IMR-90 (cell line): ENCODE data around the gene SREK1. TPM values are rescaled to one million over a fixed set of nuclear protein-coding genes. Genes with fewer than 3 reads are reported as not detected.

Source experiments
- ATAC-seq: fragments of 200-7000 bp; cut with Tn5 transposase; 2 replicates; pipeline ENCODE4 v1.9.1; 2020; ENCODE audit warnings: low read depth, mild to moderate bottlenecking, moderate library complexity
- BruUV-seq: library from RNA; stranded (reverse); fragments of 400-500 nt; replicated peaks from 2 replicates; lab custom pipeline; 2021; lab: Mats Ljungman, UMichigan
- CTCF ChIA-PET: fragments of 300-600 bp; formaldehyde crosslinking; extraction: SDS; loops from one replicate; lab custom pipeline; 2021; ENCODE audit warnings: antibody characterized with exemption; lab: Yijun Ruan, JAX
- POLR2A ChIA-PET: fragments of 300-600 bp; sonication (Branson Sonifier 250); formaldehyde crosslinking; loops from one replicate; lab custom pipeline; 2022; ENCODE audit warnings: antibody characterized with exemption; ENCODE audit not compliant: unreplicated experiment; lab: Charles Lee
- DNase-seq: peaks from one replicate; pipeline ENCODE4 v3.0.0; 2013
- H2AFZ ChIP-seq: replicated peaks from 2 replicates; pipeline ENCODE3; 2013; ENCODE audit warnings: low read length, mild to moderate bottlenecking; ENCODE audit not compliant: poor library complexity
- H2AK5ac ChIP-seq: 2 replicates; pipeline ENCODE4 v1.6.1; 2013; ENCODE audit warnings: low read depth, low read length, inconsistent platforms
- H2AK9ac ChIP-seq: replicated peaks from 2 replicates; pipeline ENCODE3; 2013; ENCODE audit warnings: mild to moderate bottlenecking, low read depth, low read length, moderate library complexity; ENCODE audit not compliant: poor library complexity
- H2BK120ac ChIP-seq: 2 replicates; pipeline ENCODE4 v1.6.1; 2013; ENCODE audit warnings: low read depth, low read length, inconsistent platforms
- H2BK15ac ChIP-seq: 3 replicates; pipeline ENCODE4 v1.6.1; 2013; ENCODE audit warnings: low read depth, low read length, inconsistent platforms
- H2BK20ac ChIP-seq: 2 replicates; pipeline ENCODE4 v1.6.1; 2013; ENCODE audit warnings: low read depth, mild to moderate bottlenecking, inconsistent platforms, low read length, moderate library complexity
- H2BK5ac ChIP-seq: 2 replicates; pipeline ENCODE4 v1.6.1; 2013; ENCODE audit warnings: mild to moderate bottlenecking, low read depth, low read length, inconsistent platforms; ENCODE audit not compliant: poor library complexity, severe bottlenecking
- H3K14ac ChIP-seq: replicated peaks from 2 replicates; pipeline ENCODE4 v1.6.1; 2013; ENCODE audit warnings: low read depth, low read length, inconsistent platforms
- H3K18ac ChIP-seq: 2 replicates; pipeline ENCODE4 v1.6.1; 2013; ENCODE audit warnings: low read depth, low read length, control low read depth
- H3K23ac ChIP-seq: 2 replicates; pipeline ENCODE4 v1.6.1; 2013; ENCODE audit warnings: low read depth, low read length, inconsistent platforms
- H3K27ac ChIP-seq: 2 replicates; pipeline ENCODE4 v1.5.1; 2013; ENCODE audit warnings: mild to moderate bottlenecking, control low read depth, low read length; ENCODE audit not compliant: insufficient read depth
- H3K27me3 ChIP-seq: 2 replicates; pipeline ENCODE4 v1.6.1; 2013; ENCODE audit warnings: low read length; ENCODE audit not compliant: control insufficient read depth, insufficient read depth
- H3K36me3 ChIP-seq: 2 replicates; pipeline ENCODE4 v1.6.1; 2013; ENCODE audit warnings: low read length, mixed read lengths; ENCODE audit not compliant: control insufficient read depth, insufficient read depth
- H3K4ac ChIP-seq: 2 replicates; pipeline ENCODE4 v1.6.1; 2013; ENCODE audit warnings: low read depth, low read length, inconsistent platforms
- H3K4me1 ChIP-seq: 2 replicates; pipeline ENCODE4 v1.6.1; 2013; ENCODE audit warnings: low read length, mixed read lengths; ENCODE audit not compliant: control insufficient read depth, insufficient read depth
- H3K4me2 ChIP-seq: 2 replicates; pipeline ENCODE4 v1.6.1; 2013; ENCODE audit warnings: low read depth, mild to moderate bottlenecking, control low read depth, low read length, moderate library complexity
- H3K4me3 ChIP-seq: 2 replicates; pipeline ENCODE4 v1.5.1; 2013; ENCODE audit warnings: low read depth, mild to moderate bottlenecking, control low read depth, low read length, moderate library complexity; ENCODE audit not compliant: insufficient read depth
- H3K56ac ChIP-seq: 2 replicates; pipeline ENCODE4 v1.6.1; 2013; ENCODE audit warnings: low read length, inconsistent platforms; ENCODE audit not compliant: insufficient read depth; ENCODE audit errors: extremely low read depth
- H3K79me1 ChIP-seq, 2 experiments: 2 replicates each; pipeline ENCODE4 v1.6.1; 2013; ENCODE audit warnings: low read length in 2 of 2, inconsistent platforms in 1 of 2, low read depth in 1 of 2
- H3K9ac ChIP-seq: 2 replicates; pipeline ENCODE4 v1.6.1; 2013; ENCODE audit warnings: low read depth, low read length, control low read depth
- H3K9me1 ChIP-seq: 2 replicates; pipeline ENCODE4 v1.6.1; 2013; ENCODE audit warnings: low read length, inconsistent platforms; ENCODE audit not compliant: insufficient read depth
- H3K9me3 ChIP-seq: 2 replicates; pipeline ENCODE4 v1.6.1; 2013; ENCODE audit warnings: low read length; ENCODE audit not compliant: control insufficient read depth, insufficient read depth
- H4K20me1 ChIP-seq: 2 replicates; pipeline ENCODE4 v1.6.1; 2013; ENCODE audit warnings: low read length, inconsistent platforms; ENCODE audit not compliant: insufficient read depth
- H4K5ac ChIP-seq: 2 replicates; pipeline ENCODE4 v1.6.1; 2013; ENCODE audit warnings: mild to moderate bottlenecking, low read depth, low read length, control low read depth
- H4K8ac ChIP-seq, 2 experiments: 2 replicates each; pipeline ENCODE4 v1.6.1; 2013; ENCODE audit warnings: low read depth in 2 of 2, low read length in 2 of 2, control low read depth in 1 of 2, inconsistent platforms in 1 of 2
- H4K91ac ChIP-seq: 2 replicates; pipeline ENCODE4 v1.6.1; 2013; ENCODE audit warnings: low read depth, low read length, inconsistent platforms; ENCODE audit not compliant: insufficient read depth
- BHLHE40 ChIP-seq: fragments of 150-350 bp; IDR thresholded peaks from 2 replicates; pipeline ENCODE4 v1.6.1; 2016; ENCODE audit warnings: mild to moderate bottlenecking, low read depth, low read length
- CHD1 ChIP-seq: IDR thresholded peaks from 2 replicates; pipeline ENCODE4 v1.6.1; 2012; ENCODE audit warnings: low read depth, low read length, improper control_type of control experiment
- MAZ ChIP-seq: IDR thresholded peaks from 2 replicates; pipeline ENCODE4 v1.6.1; 2012; ENCODE audit warnings: low read depth, mild to moderate bottlenecking, low read length, improper control_type of control experiment, moderate library complexity, borderline replicate concordance
- MXI1 ChIP-seq: IDR thresholded peaks from 2 replicates; pipeline ENCODE4 v1.6.1; 2012; ENCODE audit warnings: low read depth, mild to moderate bottlenecking, low read length, moderate library complexity, borderline replicate concordance
- NFE2L2 ChIP-seq: fragments of 150-350 bp; IDR thresholded peaks from 2 replicates; pipeline ENCODE4 v1.6.1; 2016; ENCODE audit warnings: low read depth, mild to moderate bottlenecking, low read length
- POLR2A ChIP-seq: IDR thresholded peaks from 2 replicates; pipeline ENCODE4 v1.6.1; 2012; ENCODE audit warnings: mild to moderate bottlenecking, low read depth, low read length
- RFX5 ChIP-seq: IDR thresholded peaks from 2 replicates; pipeline ENCODE4 v1.8.0; 2012; ENCODE audit warnings: low read depth, mild to moderate bottlenecking, low read length, moderate library complexity
- USF2 ChIP-seq: fragments of 150-350 bp; IDR thresholded peaks from 2 replicates; pipeline ENCODE4 v1.6.1; 2017; ENCODE audit warnings: mild to moderate bottlenecking, antibody characterized with exemption, low read length, low read depth
- WGBS, 2 experiments: methylation state at CpG; one replicate each; pipeline versions ENCODE4 v1.1.5 to v1.1.7; 2013; ENCODE audit warnings: missing lambda C conversion rate in 2 of 2; ENCODE audit not compliant: insufficient read length in 1 of 2; ENCODE audit errors: extremely low coverage in 2 of 2; 5-methylcytosine and 5-hydroxymethylcytosine counted together
- dilution Hi-C: fragments of 300-500 bp; cut with HindIII; formaldehyde crosslinking; loops from one replicate; pipeline ENCODE4 v1.14.3; 2018; ENCODE audit warnings: low sequenced_read_pairs; ENCODE audit not compliant: unreplicated experiment
- in situ Hi-C: fragments of 300-500 bp; cut with MboI; formaldehyde crosslinking; loops from 3 replicates; pipeline ENCODE4 v1.14.3; 2019; ENCODE audit warnings: low sequenced_read_pairs, inconsistent platforms, mixed read lengths
- intact Hi-C: fragments of 100-400 bp; cut with micrococcal nuclease; formaldehyde crosslinking; loops from 2 replicates; pipeline ENCODE4 v1.10.0; 2022
- polyA plus RNA-seq, 3 experiments: library from polyadenylated mRNA; depleted of rRNA; stranded (reverse); fragments of >200 nt; gene quantifications; 2 replicates each; pipeline ENCODE4 v1.2.3, GENCODE V29; 2012; ENCODE audit warnings: low replicate concordance in 1 of 3
- total RNA-seq: library from RNA; depleted of rRNA; stranded (reverse); fragments of >200 nt; gene quantifications from 2 replicates; pipeline ENCODE4 v1.2.3, GENCODE V29; 2012

The SREK1 gene
- total and polyA plus RNA-seq, 2 of the 4 experiments (the other 2 are of a cell fraction), result 23.0 to 36.2 TPM

GRCh38 chr5:66178799-66179198 lies 34.7 kb downstream of the SREK1 start:
- in situ Hi-C loops, result no loop called here
- Histone ChIP-seq H4K5ac (no peak overlapping the region), H3K27ac (no peak overlapping the region), H2AK5ac (no peak overlapping the region), H3K4me1 (no peaks in the 10 kb centered on the region), H3K9ac (no peak overlapping the region), H3K4me3 (no peak overlapping the region), H3K4ac (no peak overlapping the region), H3K23ac (no peak overlapping the region), H4K8ac (no peak overlapping the region), H4K20me1 (no peaks in the 10 kb centered on the region), H3K27me3 (no peaks in the 10 kb centered on the region), H3K56ac (no peak overlapping the region), H4K91ac (no peak overlapping the region), H2AK9ac (no peak overlapping the region), H3K4me2 (no peak overlapping the region), H3K9me3 (no peaks in the 10 kb centered on the region), H2BK15ac (no peak overlapping the region), H2BK20ac (no peak overlapping the region), H3K36me3 (peaks cover 9% of the 10 kb centered on the region), H3K18ac (no peak overlapping the region), H3K79me1 (peaks cover 6 to 7% of the 10 kb centered on the region in 2 experiments; a peak in 2 of 4 replicates), H2BK5ac (no peak overlapping the region), H2BK120ac (no peak overlapping the region), H2AFZ (no peak overlapping the region), H3K9me1 (no peaks in the 10 kb centered on the region), H3K14ac (no peak overlapping the region)
- WGBS, 2 experiments, result no CpG with 5 or more reads among the region's 1 CpG
- CTCF ChIA-PET, result no interaction called here
- dilution Hi-C loops, result no loop called here
- no peak for ATAC-seq
- POLR2A ChIA-PET, result no interaction called here
- TF ChIP-seq CHD1 (no peak), NFE2L2 (no peak), MXI1 (no peak), USF2 (no peak), RFX5 (no peak), BHLHE40 (no peak), POLR2A (no peak), MAZ (no peak)
- TSS peak; percentile 76 for BruUV-seq
- intact Hi-C loops, result loop anchor here (5.0 kb wide), 1 partner anchor 579 kb away; no protein-coding TSS in a partner anchor
- no peak for DNase-seq
